Kidney epithelial cell (primary cell): ENCODE data around the gene SLC25A41. TPM values are rescaled to one million over a fixed set of nuclear protein-coding genes. Genes with fewer than 3 reads are reported as not detected.

Source experiments
- DNase-seq: peaks from one replicate; pipeline ENCODE4 v3.0.0-alpha.2; 2010; ENCODE audit warnings: low read depth
- H3K27me3 ChIP-seq: 2 replicates; pipeline ENCODE4 v1.6.0; 2011; ENCODE audit warnings: low read length; ENCODE audit not compliant: control insufficient read depth, insufficient read depth
- H3K36me3 ChIP-seq: 2 replicates; pipeline ENCODE4 v1.5.1; 2011; ENCODE audit warnings: low read length; ENCODE audit not compliant: control insufficient read depth, insufficient read depth
- H3K4me3 ChIP-seq: 2 replicates; pipeline ENCODE4 v1.5.1; 2011; ENCODE audit warnings: low read depth, mild to moderate bottlenecking, control low read depth, low read length
- total RNA-seq: library from RNA; depleted of rRNA; stranded (reverse); fragments of >200 nt; gene quantifications from 2 replicates; pipeline ENCODE4 v1.2.3, GENCODE V29; 2015
- TF ChIP-seq, protein P1 (sequence below): IDR thresholded peaks from 2 replicates; pipeline ENCODE4 v1.5.1; 2011; ENCODE audit warnings: mild to moderate bottlenecking, moderate library complexity, low read length, control low read depth, inconsistent platforms; ENCODE audit not compliant: insufficient read depth, poor library complexity, severe bottlenecking

SLC25A41 gene
- total RNA-seq, 1 donor from 2014 or later: not detected

DNA sequence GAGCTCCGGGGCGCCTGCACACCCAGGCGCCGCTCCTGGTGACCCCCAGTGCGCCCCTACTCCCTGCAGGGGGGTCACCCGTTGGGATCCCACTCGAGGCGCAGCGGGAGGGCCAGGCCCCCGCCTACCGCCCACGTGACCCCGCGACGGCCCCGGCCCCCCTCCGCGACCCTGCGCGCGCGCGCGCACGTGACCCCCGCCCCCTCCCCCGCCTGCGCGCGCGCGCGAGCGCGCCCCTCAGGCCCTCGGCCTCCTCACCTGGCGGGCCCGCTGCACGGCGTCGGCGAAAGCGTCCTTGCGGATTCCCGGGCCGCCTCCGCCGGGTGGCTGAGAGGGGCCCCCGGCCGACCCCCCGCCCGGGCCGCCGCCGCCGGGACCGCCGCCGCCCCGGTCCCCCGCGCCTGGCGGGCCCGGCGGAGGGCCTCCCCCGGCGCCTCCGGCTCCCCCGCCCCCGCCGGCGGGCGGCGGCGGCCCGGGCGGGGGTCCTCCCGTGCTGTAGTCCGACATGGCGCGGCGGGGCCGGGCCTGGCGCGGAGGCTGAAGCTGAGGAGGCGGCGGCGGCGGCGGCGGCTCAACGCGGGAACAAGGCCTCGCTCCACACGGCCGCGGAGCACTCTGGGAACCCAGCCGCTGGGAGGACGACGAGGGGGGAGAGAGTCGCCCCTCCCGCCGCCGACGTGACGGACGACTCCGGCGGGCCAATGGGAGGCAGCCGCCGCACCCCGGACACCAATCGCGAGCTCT, 9.2 kb downstream of the SLC25A41 start, which contains the start of gene KHSRP:
Gene KHSRP (minus strand): TSS at position 617 of the 744 bp plus-strand sequence. CDS start 110 bp downstream, at position 507.
- no peak for DNase-seq
- Histone ChIP-seq H3K27me3 (no peaks in the 10 kb centered on the region), H3K4me3 (peak within 1 kb of the TSS; percentile 66), H3K36me3 (no peaks in the 10 kb centered on the region)
- TF ChIP-seq, protein P1, sequence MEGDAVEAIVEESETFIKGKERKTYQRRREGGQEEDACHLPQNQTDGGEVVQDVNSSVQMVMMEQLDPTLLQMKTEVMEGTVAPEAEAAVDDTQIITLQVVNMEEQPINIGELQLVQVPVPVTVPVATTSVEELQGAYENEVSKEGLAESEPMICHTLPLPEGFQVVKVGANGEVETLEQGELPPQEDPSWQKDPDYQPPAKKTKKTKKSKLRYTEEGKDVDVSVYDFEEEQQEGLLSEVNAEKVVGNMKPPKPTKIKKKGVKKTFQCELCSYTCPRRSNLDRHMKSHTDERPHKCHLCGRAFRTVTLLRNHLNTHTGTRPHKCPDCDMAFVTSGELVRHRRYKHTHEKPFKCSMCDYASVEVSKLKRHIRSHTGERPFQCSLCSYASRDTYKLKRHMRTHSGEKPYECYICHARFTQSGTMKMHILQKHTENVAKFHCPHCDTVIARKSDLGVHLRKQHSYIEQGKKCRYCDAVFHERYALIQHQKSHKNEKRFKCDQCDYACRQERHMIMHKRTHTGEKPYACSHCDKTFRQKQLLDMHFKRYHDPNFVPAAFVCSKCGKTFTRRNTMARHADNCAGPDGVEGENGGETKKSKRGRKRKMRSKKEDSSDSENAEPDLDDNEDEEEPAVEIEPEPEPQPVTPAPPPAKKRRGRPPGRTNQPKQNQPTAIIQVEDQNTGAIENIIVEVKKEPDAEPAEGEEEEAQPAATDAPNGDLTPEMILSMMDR: no peak

DNA sequence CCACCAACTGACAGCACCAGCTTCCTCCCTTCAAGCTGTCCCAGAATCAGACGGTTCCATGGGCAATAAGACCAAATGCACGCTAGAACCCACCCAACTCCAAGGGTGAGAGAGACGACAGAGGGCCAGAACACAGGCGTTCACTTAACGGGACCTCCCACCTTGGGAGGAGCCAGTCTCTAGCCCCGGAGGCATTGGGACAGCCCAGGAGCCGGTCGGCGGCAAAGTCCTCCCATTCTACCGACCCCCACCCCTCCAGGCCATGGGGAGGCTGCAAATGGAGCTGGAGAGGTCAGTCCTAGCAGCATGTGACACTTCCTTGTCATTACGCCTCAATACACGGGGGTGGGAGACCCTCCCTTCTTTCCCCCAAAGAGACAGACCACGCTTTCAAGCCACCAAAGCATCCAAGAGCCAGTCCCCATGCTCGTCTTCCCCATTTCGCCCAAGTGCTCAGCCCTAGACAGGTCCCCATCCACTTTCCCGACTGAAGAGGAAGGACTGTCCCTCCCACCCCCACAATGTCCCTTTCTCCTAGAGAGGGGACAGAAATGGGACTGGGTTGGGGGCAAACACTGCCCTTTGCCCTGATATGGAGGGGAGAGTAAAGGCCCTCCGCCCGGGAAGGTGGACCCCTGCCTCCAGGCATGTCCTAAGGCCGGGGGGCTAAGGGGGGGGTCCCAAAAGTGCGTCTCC, 9.9 kb downstream of the SLC25A41 start:
- no peak for DNase-seq
- TF ChIP-seq, protein P1: no peak
- no peaks in the 10 kb centered on the region for H3K36me3 ChIP-seq
- H3K4me3 ChIP-seq: peak overlapping the region; percentile 66
- H3K27me3 ChIP-seq: no peaks in the 10 kb centered on the region

DNA sequence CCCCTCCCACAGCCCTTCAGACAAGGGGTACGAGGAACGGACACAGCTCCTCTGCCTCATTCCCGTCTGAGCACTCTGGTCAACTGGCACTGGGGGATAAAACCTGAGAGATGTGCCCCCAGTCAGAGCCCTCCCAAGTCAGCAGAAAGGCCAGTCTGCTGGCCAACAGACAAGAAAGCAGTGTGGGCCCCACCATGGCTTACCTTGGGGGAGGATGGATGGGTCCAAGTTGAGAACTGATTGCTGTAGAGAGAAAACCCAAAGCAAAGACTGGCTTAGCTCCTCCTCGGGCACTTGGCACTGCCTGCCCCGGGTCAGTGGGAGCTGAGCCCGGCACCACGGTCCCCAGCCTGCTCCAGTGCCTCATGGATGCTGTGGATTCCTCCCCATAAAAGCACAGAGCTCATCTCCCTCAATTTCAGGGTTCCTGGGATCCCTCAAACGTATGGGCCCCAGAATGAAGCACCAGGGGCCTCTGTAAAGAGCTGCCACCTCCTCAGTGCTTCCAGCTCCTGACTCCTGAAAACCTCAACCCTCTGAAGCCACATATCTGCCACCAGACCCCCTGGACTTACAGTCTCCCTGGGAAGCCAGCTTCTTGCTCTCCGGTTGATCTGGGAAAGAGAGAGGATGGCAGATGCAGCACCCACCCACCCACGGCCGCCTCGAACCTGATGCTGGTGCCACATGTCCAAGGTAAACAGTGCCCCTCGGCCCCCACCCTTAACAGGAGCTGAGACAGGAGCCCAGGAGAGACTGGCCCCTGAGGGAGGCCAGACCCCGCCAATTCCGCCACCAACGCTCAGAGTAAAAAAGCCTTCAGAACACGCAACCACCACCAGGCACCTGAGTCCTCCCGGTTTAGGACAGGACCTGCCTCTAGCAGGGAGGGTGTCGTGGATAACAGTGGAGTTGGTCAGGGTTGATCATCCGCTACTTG, 12.2 kb downstream of the SLC25A41 start:
- Histone ChIP-seq H3K4me3 (no peak overlapping the region), H3K36me3 (no peaks in the 10 kb centered on the region), H3K27me3 (no peaks in the 10 kb centered on the region)
- TF ChIP-seq, protein P1: no peak
- DNase-seq: no peak

DNA sequence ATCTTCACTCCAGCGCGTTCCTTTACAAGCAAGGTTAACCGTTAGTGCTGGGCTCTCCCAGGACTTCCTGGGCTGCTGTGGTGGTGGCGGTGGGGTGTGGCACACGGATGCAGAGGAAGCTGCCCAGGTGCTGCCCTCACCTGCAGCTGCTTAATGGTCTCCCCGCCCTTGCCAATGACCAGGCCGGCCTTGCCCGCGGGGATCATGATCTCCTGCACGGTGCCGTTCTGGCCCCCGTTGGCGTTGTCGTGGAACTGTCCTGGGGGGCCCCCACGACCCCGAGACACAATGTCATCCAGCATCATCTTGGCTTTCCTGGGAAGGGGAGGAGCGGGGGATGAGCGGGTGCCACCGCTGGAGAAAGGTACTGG, 15.0 kb downstream of the SLC25A41 start:
- TF ChIP-seq, protein P1: no peak
- DNase-seq: no peak
- no peak overlapping the region for H3K4me3 ChIP-seq
- H3K27me3 ChIP-seq: no peaks in the 10 kb centered on the region
- H3K36me3 ChIP-seq: peaks cover 4% of the 10 kb centered on the region

DNA sequence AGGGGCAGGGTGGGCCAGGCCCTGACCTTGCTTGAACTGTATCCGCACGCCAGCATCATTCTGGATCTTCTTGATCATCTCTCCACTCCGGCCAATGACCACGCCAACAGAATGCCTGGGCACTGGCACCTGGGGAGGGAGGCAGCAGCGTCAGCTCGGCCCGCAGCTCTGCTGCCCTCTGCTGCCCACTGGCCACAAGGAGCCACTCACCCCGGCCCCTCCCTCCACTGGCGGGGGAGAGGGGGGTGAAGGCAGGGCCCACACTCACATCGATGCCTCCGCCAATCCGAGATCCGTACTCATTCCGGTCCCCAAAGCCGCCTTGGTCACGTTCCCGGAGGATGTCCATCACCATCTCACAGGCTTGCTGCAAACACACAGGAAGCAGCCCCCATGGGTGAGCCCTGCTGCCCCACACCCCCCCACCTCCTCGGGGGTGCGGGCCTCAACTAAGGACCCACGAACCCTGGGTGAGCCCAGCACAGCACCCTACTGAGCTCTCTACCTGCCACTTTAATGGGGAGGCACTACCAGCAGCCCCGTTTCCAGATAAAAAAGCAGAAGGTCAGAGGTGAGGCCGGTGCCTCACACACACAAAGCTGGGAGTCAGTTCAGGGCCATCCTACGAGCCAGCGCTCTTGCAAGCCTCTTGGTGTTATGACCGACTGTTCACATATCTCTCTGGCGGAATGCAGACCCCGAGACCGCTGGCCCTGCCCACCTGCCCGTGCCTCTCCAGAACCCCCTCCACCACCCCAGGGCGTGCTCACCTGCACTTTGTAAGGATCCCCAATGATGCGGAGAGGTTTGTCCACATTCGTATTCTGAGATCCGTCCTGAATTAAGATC, 15.6 kb downstream of the SLC25A41 start:
- DNase-seq: no peak
- Histone ChIP-seq H3K4me3 (no peak overlapping the region), H3K36me3 (peaks cover 4% of the 10 kb centered on the region), H3K27me3 (no peaks in the 10 kb centered on the region)
- TF ChIP-seq, protein P1: peak; percentile 59
